Stromal cell of bone marrow (primary cell): ENCODE measurements around the gene AMMECR1L.
A peak's percentile ranks its signal among the peaks of the same experiment; 100 is the strongest.
"Not testable (repeated sequence)": the region's sequence is repeated elsewhere in the genome, so short reads cannot be mapped to it uniquely, and the experiment has no call there.

ENCODE experiments used
- DNase-seq: peaks from one replicate; pipeline ENCODE4 v3.0.0-alpha.2; 2012; ENCODE audit warnings: low read depth

Gene AMMECR1L

DNA sequence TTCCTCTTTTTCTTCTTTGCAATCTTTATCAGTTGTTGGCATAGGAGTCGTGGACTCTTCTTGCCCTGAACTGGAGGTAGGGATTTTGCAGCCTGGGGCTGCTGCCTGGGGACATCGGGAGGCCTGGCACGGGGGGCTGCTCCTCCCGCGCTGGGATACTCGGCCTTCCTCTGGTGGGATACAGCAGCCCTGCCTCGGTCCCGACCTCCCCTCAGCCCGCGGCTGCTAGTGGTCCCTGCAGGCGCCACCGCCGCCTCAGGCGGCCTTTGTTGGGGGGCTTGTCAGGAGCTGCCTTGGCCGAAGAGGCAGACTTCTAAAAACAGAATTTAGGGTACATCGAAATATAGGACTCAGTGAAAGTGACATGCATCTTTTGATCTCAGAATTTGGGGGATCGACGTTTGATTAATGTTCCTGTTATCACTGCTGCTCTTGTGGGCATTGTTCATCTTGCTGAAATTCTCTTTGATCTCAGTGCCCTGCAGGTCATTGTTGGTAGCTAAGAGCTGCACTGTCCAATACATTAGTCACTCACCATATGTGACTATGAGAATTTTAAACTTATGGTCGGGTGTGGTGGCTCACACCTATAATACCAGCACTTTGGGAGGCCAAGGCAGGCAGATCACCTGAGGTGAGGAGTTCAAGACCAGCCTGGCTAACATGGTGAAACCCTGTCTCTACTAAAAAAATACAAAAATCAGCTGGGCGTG is 44.1 kb downstream of the AMMECR1L start:
- no peak for DNase-seq

DNA sequence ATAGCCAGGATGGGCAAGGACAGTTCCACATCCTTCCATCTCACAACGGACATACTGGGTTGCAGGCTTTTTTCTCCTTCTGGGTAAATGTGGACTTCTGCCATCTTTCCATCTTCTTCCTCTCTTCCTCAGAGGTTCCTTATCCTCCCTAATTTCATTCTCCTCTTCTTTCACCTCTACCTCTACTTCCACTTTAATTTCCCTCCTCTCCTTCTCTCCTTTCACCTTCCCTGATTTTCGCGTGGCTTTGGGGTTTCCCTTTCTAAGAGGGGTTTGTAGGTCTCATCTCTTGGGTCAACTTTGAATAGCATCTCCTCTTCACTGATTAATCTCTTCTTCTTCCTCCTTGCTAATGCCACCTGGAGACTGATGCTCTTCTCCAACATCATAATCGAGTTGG is 44.9 kb downstream of the AMMECR1L start:
- no peak for DNase-seq

DNA sequence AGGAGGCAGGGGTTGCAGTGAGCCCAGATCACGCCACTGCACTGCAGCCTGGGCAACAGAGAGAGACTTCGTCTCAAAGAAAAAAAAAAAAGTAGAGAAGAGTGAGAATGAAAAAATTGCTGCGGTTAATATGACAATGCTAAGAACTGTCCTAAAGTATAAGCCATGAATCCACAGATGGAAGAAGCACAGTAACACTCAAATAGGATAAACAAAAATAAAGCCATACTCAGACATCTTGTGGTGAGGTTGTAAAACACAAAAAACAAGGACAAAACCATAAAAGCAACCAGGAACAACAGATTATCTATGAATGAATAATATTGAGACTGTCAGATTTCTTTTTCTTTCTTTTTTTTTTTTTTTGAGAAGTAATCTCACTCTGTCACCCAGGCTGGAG is 50.8 kb downstream of the AMMECR1L start:
- no peak for DNase-seq

DNA sequence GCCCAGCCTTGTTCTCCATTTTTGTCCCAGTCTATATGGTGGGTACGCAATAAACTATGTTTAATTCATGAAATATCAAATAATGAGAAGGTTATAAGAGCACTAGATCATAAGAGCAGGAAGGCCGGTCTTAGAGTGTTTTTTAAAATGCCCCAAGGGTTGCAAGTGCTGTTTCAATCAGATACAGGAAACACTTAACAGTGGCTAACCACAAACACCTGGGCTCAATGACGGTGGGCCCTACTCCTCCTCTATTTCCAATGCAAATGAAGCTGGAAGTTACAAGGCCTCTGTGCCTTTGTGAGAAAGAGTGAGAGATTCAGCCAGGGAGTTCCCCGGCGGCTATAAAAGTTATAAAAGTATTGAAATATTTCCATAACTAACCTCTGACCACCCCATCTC is 55.9 kb downstream of the AMMECR1L start:
- no peak for DNase-seq

DNA sequence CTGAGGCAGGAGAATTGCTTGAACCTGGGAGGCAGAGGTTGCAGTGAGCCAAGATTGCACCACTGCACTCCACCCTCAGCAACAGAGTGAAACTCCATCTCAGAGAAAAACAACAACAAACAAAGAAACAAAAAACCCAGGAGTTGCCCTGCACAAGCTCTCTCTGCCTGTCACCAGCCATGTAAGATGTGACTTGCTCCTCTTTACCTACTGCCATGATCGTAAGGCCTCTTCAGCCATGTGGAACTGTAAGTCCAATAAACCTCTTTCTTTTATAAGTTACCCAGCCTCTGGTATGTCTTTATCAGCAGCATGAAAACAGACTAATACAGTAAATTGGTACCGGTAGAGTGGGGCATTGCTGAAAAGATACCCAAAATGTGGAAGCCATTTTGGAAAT is 59.0 kb downstream of the AMMECR1L start:
- DNase-seq = not testable (repeated sequence)

DNA sequence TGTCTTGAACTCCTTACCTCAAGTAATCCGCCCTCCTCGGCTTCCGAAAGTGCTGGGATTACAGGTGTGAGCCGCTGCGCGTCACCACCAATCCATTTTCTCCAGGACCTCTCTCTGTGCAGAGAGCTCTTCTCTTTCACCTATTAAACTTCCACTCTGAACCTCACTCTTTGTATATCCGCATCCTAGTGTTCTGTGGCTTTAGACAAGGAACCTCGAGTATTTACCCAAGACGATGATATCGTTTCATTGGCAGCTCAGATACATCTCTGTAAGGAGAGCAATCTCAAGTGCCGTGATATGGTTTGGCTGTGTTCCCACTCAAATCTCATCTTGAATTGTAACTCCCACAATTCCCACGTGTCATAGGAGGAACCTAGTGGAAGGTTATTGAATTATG is 59.7 kb downstream of the AMMECR1L start:
- DNase-seq = no peak

DNA sequence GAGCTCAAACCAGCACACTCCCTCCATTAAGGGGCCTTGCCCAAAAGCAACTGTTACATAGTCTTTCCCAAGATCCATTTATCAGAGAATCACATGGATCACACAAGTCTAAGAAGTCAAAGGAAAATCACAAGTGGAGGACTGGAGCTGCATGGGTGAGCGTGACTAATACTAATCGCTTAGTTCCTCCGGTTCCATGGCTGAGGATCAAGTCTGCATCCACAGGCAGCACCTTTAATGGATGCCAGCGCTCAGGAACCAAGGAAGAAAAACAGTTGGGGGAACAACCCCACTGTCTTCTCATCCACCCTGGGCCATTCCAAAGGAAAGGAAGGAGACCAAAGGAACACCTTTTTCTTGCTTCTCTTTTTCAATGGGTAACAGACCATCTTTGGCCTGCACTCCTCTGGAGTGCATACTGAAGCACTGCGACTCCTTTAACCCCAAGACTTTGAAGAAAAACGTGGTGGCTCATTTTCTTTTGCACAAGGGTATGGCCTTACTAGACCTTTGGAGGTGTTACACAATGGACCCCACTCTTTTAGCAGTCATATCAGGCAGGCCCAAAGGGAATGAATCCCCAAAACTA is 65.6 kb downstream of the AMMECR1L start:
- DNase-seq = peak; percentile 1

DNA sequence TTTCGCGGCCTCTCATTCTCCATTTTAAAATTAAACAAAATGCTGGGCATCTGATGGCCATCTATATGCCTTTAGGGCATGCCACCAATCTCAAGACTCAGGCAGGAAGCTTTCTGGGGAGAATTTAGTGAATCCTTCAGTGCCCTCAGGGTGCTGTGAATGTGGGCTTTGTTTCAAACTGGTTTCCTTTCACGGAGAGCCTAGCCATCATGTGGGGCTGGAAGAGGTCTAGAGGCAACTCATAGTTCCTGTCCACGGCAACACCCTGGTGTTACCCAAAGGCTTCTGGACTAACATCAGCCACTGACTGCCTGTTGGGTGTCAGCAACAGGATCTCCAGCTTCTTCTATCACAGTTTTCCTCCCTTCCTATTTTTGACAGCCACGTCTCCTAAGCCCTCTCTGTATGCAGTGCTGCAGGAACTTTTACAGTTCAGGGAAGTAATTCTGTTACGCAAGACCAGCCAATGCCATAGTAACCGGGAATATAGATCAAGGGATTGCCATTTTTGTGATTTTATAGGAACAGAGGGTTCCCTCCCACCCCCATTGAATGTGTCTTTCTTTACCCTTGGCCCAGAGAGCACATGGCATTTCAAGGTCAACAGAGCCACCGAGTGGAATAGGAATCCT is 66.8 kb downstream of the AMMECR1L start:
- DNase-seq = no peak

DNA sequence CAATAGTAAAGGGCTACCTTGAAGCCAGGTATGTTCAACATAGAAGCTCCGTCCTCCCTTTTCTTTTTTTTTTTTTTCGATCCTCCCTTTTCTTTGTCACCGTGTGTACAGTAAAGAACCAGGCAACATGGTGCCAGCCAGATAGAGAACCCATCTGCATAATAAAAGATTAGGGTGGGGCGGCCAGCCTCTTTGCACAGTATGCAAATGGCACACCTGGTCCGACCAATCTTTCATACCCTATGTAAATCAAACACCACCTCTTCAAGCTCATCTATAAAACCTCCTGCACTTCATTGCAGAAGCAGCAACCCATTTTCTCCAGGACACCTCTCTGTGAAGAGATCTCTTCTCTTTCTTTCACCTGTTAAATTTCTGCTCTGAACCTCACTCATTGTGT is 67.5 kb downstream of the AMMECR1L start:
- DNase-seq = no peak

DNA sequence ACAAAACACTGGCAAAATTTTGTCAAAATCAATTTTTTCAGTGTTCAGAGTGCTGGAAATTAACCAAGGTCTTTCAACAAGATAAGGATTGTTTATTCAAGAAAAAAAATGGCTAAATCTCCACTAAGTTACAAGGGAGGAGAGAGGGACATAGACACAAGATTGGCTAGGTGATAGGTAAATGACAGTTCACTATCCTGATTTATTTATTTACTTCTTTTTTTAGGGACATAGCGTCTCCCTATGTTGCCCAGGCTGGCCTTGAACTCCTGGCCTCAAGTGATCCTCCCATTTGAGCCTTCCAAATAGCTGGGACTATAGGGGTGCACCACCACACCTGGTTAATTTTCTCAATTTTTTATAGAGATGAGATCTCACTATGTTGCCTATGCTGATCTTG is 71.1 kb downstream of the AMMECR1L start:
- DNase-seq = no peak

DNA sequence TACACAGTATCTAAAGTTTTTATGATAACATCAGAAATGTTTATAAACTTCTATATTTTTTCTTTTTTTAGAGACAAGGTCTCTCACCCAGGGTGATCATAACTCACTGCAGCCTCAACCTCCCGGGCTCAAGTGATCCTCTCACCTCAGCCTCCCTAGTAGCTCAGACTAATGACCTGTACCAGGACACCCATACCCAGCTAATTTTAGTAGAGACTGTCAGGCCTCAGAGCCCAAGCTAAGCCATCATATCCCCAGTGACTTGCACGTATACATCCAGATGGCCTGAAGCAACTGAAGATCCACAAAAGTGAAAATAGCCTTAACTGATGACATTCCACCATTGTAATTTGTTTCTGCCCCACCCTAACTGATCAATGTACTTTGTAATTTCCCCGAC is 73.3 kb downstream of the AMMECR1L start:
- DNase-seq = not testable (repeated sequence)
